Natural killer cell (primary cell): ENCODE results near the gene LANCL1. TPM values are rescaled to one million over a fixed set of nuclear protein-coding genes. Genes with fewer than 3 reads are reported as not detected.

ENCODE experiments used
- ATAC-seq, 3 donors: fragments of 150-1000 bp in 2 of 3; fragments of 200-7000 bp in 1 of 3; cut with Tn5 transposase; 1 replicate in 1 of 3; 2 replicates in 2 of 3; pipeline ENCODE4 v1.10.0; 2021; ENCODE audit warnings: mild to moderate bottlenecking in 2 of 3, moderate library complexity in 2 of 3
- DNase-seq, 2 donors: peaks; one replicate each; pipeline versions ENCODE4 v3.0.0 to v3.0.0-alpha.2; 2013 to 2021; ENCODE audit warnings: mixed read lengths in 1 of 2
- H3K27ac ChIP-seq: one replicate; pipeline ENCODE4 v1.5.1; 2013; ENCODE audit warnings: mild to moderate bottlenecking, low read length
- H3K27me3 ChIP-seq: one replicate; pipeline ENCODE4 v1.6.1; 2013; ENCODE audit warnings: low read length; ENCODE audit not compliant: control insufficient read depth, insufficient read depth
- H3K36me3 ChIP-seq: one replicate; pipeline ENCODE4 v1.6.1; 2013; ENCODE audit warnings: low read length; ENCODE audit not compliant: control insufficient read depth, insufficient read depth
- H3K4me1 ChIP-seq: one replicate; pipeline ENCODE4 v1.6.1; 2013; ENCODE audit warnings: low read length; ENCODE audit not compliant: control insufficient read depth, insufficient read depth
- H3K4me3 ChIP-seq: one replicate; pipeline ENCODE4 v1.5.1; 2013; ENCODE audit warnings: low read length
- H3K9me3 ChIP-seq: one replicate; pipeline ENCODE4 v1.6.1; 2013; ENCODE audit warnings: low read length; ENCODE audit not compliant: control insufficient read depth, insufficient read depth
- H3K27ac Mint-ChIP-seq, 2 donors: one replicate each; pipeline ENCODE4 v1.8.0; 2022; ENCODE audit warnings: mild to moderate bottlenecking in 2 of 2, mixed read lengths in 2 of 2, moderate library complexity in 1 of 2
- H3K27me3 Mint-ChIP-seq, 2 donors: one replicate each; pipeline ENCODE4 v1.8.0; 2022; ENCODE audit warnings: low read depth in 2 of 2, mixed read lengths in 2 of 2
- H3K36me3 Mint-ChIP-seq: one replicate; pipeline ENCODE4 v1.8.0; 2022; ENCODE audit warnings: mixed read lengths
- H3K4me1 Mint-ChIP-seq, 2 donors: one replicate each; pipeline ENCODE4 v1.8.0; 2022; ENCODE audit warnings: mixed read lengths in 2 of 2
- H3K4me3 Mint-ChIP-seq: one replicate; pipeline ENCODE4 v1.8.0; 2022; ENCODE audit warnings: mild to moderate bottlenecking, moderate library complexity, mixed read lengths
- H3K9me3 Mint-ChIP-seq, 2 donors: one replicate each; pipeline ENCODE4 v1.8.0; 2022; ENCODE audit warnings: mixed read lengths in 2 of 2
- WGBS: methylation state at CpG from one replicate; pipeline ENCODE4 v1.1.7; 2013; ENCODE audit warnings: missing lambda C conversion rate; ENCODE audit not compliant: insufficient coverage; 5-methylcytosine and 5-hydroxymethylcytosine counted together
- intact Hi-C: fragments of 100-400 bp; cut with micrococcal nuclease; formaldehyde crosslinking; loops from one replicate; pipeline ENCODE4 v1.14.2; 2022
- total RNA-seq, 4 donors: library from RNA; stranded (reverse); fragments of 120-200 nt in 1 of 4; gene quantifications; one replicate each; pipeline versions ENCODE4 v1.2.3 to v1.2.4, GENCODE V29; 2013 to 2022
- TF ChIP-seq, protein P1 (sequence below): fragments of 200-600 bp; IDR thresholded peaks from one replicate; pipeline ENCODE4 v1.8.0; 2022; ENCODE audit warnings: antibody characterized with exemption

LANCL1 gene
- total RNA-seq, 3 donors from 2014 or later (not counting 1 experiment from before 2014, with no cell fraction given): 21.0 to 27.0 (median 24.4) TPM

DNA sequence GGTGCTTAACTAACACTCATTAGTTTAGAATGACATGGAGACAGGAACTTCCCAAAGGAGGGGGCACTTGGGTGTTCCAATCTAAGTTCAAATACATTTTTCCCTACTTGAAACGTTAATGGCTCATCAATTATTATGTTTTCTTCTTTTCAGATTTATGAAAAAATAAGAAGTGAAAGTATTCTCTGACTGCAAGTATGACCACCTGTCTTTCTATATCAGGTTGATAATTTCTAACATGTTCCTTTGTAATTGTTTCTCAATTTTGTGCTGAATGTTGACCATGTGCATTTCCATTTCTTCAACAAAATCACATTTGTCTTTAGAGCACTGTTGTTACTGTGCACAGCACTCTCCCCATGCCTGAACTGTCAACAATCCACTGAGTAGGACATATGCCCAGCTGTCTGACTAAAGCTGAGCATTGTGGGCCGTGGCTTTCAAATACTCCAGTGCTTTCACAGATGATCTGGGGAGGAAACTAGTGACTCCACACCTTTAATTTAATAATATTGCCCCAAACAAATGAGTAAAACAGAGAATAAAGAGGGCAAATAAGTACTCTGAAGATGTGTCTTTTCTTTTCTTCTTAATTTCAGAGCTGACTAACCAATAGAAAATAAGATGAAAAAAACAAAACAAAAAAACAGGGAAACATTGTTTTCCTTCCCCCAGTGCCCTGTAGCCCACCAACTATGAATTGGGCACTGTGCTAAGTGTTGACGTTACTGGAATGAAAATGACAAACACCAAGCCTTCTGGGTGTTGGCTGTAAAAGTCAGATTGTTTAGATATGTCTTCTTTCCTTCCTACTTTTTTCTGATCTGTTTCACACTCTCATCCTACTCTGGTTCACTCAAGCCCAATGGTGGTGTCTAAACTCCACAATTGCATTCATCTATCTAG, 16.0 kb downstream of the LANCL1 start:
- H3K36me3 Mint-ChIP-seq: peaks cover 8% of the 10 kb centered on the region

DNA sequence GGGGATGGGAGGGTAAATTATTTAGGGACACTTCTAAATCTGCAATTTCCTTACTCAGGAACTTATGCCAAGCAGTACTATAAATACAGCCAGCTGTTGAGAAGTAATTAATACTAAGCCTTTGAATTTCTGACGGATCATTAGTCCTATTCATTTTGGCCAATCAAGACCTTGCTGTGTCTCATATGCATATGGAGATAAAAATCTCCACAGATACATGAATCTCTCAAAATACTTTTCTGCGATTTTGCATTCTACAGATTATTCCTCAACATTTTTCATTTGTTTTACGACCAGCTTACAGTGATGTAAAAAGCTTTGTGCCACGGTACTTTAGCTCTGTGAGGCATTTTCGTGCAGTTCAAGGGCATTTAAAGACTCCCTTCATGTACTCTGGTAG, 16.7 kb downstream of the LANCL1 start:
- Histone ChIP-seq H3K27me3 (no peaks in the 10 kb centered on the region), H3K27ac (no peak overlapping the region), H3K9me3 (no peaks in the 10 kb centered on the region), H3K4me1 (no peaks in the 10 kb centered on the region), H3K36me3 (peaks cover 24% of the 10 kb centered on the region), H3K4me3 (no peak overlapping the region)
- DNase-seq: no peak
- peaks cover 4 to 15% of the 10 kb centered on the region in 2 donors for H3K4me1 Mint-ChIP-seq
- no peak overlapping the region for H3K4me3 Mint-ChIP-seq
- peaks cover under 1% of the 10 kb centered on the region for H3K36me3 Mint-ChIP-seq
- TF ChIP-seq, protein P1, sequence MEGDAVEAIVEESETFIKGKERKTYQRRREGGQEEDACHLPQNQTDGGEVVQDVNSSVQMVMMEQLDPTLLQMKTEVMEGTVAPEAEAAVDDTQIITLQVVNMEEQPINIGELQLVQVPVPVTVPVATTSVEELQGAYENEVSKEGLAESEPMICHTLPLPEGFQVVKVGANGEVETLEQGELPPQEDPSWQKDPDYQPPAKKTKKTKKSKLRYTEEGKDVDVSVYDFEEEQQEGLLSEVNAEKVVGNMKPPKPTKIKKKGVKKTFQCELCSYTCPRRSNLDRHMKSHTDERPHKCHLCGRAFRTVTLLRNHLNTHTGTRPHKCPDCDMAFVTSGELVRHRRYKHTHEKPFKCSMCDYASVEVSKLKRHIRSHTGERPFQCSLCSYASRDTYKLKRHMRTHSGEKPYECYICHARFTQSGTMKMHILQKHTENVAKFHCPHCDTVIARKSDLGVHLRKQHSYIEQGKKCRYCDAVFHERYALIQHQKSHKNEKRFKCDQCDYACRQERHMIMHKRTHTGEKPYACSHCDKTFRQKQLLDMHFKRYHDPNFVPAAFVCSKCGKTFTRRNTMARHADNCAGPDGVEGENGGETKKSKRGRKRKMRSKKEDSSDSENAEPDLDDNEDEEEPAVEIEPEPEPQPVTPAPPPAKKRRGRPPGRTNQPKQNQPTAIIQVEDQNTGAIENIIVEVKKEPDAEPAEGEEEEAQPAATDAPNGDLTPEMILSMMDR: no peak
- no peaks in the 10 kb centered on the region for H3K27me3 Mint-ChIP-seq
- H3K27ac Mint-ChIP-seq: no peak overlapping the region
- intact Hi-C loops: no loop called here
- ATAC-seq: no peak
- no peaks in the 10 kb centered on the region for H3K9me3 Mint-ChIP-seq
- WGBS: 97% methylated on average over 5 of the region's 5 CpGs

More for the DNA sequence above, 16.0 kb downstream of the LANCL1 start:
- H3K9me3 ChIP-seq: no peaks in the 10 kb centered on the region
- intact Hi-C loops: no loop called here
- DNase-seq: no peak
- H3K4me1 ChIP-seq: no peaks in the 10 kb centered on the region
- TF ChIP-seq, protein P1: no peak
- no peak for ATAC-seq
- H3K36me3 ChIP-seq: peaks cover 28% of the 10 kb centered on the region
- H3K27ac ChIP-seq: no peak overlapping the region
- H3K4me3 Mint-ChIP-seq: no peak overlapping the region
- no peaks in the 10 kb centered on the region for H3K27me3 ChIP-seq
- no peak overlapping the region for H3K4me3 ChIP-seq
- H3K4me1 Mint-ChIP-seq: peaks cover 4 to 15% of the 10 kb centered on the region in 2 donors
- no peaks in the 10 kb centered on the region for H3K9me3 Mint-ChIP-seq
- H3K27ac Mint-ChIP-seq: no peak overlapping the region
- no peaks in the 10 kb centered on the region for H3K27me3 Mint-ChIP-seq
- 57% methylated on average over 1 of the region's 3 CpGs for WGBS

DNA sequence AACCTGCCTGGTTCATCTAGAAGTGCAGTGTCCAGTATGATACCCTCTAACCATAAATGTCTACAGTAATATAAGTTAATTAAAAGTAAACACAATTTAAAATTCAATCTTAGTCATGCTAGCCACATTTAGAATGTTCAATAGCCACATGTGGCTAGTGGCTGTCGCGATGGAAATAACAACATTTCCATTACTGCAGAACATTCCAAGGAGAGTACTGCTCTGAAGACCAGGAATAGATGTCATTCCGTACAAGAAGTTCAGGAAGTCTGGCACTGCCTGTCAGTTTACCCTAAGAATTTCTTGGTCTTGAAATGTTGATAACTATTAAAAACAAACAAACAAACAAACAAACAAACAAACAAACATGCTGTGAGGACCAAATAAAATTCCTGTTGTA, 17.2 kb downstream of the LANCL1 start:
- H3K27me3 Mint-ChIP-seq: no peaks in the 10 kb centered on the region
- peaks cover 4 to 15% of the 10 kb centered on the region in 2 donors for H3K4me1 Mint-ChIP-seq
- WGBS: 100% methylated on average over 2 of the region's 3 CpGs
- no peak overlapping the region for H3K4me3 Mint-ChIP-seq
- no peaks in the 10 kb centered on the region for H3K36me3 Mint-ChIP-seq
- no peak overlapping the region for H3K4me3 ChIP-seq
- H3K27ac Mint-ChIP-seq: no peak overlapping the region
- H3K9me3 Mint-ChIP-seq: no peaks in the 10 kb centered on the region
- H3K27me3 ChIP-seq: no peaks in the 10 kb centered on the region
- H3K4me1 ChIP-seq: no peaks in the 10 kb centered on the region
- H3K27ac ChIP-seq: no peak overlapping the region
- intact Hi-C loops: no loop called here
- TF ChIP-seq, protein P1: no peak
- ATAC-seq (no peak), DNase-seq (no peak)
- H3K9me3 ChIP-seq: no peaks in the 10 kb centered on the region
- H3K36me3 ChIP-seq: peaks cover 28% of the 10 kb centered on the region
